ENCODE data around the gene CORO1C.

The CORO1C gene

GRCh38 chr12:108598553-108599250 is 132.6 kb downstream of the CORO1C start:
- DNase-seq (ENCODE audit: low read depth), result no peak

GRCh38 chr12:108597559-108598471 is 133.5 kb downstream of the CORO1C start, which contains the start of gene TMEM119:
TMEM119 (minus strand) TSS chr12:108598084; CDS start chr12:108592383, 5,701 bp downstream.
- no peak for DNase-seq (ENCODE audit: low read depth)

GRCh38 chr12:108596854-108597558 is 134.3 kb downstream of the CORO1C start:
- no peak for DNase-seq (ENCODE audit: low read depth)

- no peak for DNase-seq (ENCODE audit: low read depth)
Measured at GRCh38 chr12:108595711-108596647, 135.3 kb downstream of the CORO1C start.

Measured in HS-5 (cell line).